Stimulated activated CD8-positive, alpha-beta memory T cell treated with anti-CD3 and anti-CD28 coated beads, Interleukin-7, amount 100 ng/mL, for 24 hours (primary cell): ENCODE results near the gene FN3KRP.
"Not testable (repeated sequence)": the region's sequence is repeated elsewhere in the genome, so short reads cannot be mapped to it uniquely, and the experiment has no call there.

Experiments
- DNase-seq: peaks from one replicate; pipeline ENCODE4 v3.0.0-alpha.2; 2020; ENCODE audit warnings: low read depth

The FN3KRP gene

DNA sequence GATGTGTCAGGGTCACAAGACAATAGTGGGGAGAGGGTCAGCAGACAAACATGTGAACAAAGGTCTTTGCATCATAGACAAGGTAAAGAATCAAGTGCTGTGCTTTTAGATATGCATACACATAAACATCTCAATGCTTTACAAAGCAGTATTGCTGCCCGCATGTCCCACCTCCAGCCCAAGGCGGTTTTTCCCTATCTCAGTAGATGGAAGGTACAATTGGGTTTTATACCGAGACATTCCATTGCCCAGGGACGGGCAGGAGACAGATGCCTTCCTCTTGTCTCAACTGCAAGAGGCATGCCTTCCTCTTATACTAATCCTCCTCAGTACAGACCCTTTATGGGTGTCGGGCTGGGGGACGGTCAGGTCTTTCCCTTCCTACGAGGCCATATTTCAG is 28.2 kb downstream of the FN3KRP start:
- DNase-seq: not testable (repeated sequence)

DNA sequence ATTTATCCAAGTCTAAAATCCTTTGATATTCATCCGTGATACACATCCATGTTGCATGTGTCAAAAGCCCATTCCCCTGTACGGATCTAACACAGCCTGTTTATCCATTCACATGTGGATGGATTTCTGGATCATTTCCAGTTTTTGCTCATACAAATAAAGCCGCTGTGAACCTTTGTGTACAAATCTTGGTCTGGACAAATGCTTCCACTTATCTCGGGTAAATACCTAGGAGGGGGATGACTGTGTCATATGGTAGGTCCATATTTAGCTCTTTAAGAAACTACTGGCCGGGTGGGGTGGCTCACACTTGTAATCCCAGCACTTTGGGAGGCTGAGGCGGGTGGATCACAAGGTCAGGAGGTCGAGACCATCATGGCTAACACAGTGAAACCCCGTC is 29.0 kb downstream of the FN3KRP start:
- no peak for DNase-seq

DNA sequence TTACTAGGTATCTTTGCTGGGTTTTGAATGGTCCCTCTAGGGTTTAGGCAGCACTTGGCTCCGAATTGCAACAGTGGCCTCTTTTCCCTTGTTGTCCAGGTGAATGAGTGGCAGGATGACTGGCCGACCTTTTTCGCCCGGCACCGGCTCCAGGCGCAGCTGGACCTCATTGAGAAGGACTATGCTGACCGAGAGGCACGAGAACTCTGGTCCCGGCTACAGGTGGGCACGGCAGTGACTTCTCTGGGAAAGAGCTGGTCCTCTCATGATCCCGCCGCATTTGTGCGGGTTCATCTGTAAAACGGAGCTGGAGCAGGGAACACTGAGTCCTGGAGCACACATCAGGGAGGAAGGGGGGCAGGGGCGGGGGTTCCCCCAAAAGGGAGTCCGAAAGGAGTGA is 32.2 kb downstream of the FN3KRP start:
- no peak for DNase-seq

DNA sequence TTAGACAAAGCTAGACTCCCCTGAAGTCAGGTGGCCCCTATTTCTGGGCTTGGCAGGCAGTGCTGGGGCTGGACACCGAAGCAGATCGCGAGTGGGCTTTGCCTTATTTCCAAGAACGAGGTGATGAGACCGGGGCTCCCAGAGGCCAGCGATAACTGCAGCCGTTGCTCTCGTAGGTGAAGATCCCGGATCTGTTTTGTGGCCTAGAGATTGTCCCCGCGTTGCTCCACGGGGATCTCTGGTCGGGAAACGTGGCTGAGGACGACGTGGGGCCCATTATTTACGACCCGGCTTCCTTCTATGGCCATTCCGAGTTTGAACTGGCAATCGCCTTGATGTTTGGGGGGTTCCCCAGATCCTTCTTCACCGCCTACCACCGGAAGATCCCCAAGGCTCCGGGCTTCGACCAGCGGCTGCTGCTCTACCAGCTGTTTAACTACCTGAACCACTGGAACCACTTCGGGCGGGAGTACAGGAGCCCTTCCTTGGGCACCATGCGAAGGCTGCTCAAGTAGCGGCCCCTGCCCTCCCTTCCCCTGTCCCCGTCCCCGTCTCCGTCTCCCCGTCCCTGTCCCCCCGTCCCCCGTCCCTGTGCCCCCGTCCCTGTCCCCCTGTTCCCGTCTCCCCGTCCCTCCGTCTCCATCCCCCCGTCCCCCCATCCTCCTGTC is 33.9 kb downstream of the FN3KRP start:
- DNase-seq: no peak

DNA sequence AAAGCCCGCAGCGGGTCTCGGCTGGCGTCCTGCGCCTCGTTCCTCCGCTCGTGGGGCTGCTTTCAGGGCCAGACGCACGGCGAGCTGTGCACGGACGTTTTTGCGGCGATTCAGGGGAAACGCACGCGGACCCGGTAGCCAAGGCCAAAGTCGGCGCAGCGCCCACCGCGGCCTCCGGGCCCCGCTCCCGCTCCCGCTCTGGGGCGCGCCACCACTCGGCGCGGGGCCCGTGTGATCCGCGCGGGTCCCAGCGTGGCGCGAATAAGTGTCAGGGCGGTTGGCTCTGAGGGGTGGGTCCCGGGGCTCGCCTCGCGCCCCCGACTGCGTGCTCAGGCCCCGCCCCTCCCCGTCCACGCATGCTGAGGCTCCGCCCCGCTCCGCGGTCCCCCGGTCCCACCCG is 34.7 kb downstream of the FN3KRP start:
- no peak for DNase-seq

DNA sequence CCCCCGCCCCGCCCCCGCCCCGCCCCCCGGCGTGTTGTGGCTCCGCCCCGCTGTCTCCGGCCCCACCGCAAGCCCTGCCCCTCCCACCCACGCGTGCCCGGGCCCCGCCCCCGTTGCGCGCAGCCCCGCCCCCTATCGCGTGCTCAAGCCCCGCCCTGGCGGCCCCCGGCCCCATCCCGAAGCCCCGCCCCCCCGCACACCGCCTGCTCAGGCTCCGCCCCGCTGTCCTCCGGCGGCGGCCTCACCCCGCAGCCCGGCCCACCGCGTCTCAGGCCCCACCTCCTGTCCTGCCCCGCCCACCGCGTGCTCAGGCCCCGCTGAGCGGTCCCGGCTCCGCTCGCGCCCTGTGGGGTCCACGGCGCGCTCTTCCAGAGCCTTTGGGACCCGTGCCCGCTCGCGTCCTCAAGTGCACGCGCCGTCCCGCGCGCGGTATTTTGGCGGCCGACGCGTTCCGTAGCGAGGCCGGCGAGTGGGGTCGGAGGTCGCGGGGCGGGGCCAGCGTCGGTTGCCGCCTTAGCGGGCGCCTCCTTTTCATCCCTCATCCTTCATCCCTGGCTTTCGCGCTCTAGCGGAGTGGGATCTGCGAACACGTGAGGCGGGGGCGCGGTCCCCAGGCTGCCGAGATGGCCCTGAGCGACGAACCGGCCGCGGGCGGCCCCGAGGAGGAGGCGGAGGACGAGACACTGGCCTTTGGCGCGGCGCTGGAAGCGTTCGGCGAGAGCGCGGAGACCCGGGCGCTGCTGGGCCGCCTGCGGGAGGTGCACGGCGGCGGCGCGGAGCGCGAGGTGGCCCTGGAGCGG is 35.3 kb downstream of the FN3KRP start, which contains the start of gene TBCD:
Gene TBCD, plus strand, starts transcription at position 495 of the 800 bp plus-strand sequence. Its CDS starts 129 bp downstream, at position 624.
- peak; percentile 65 for DNase-seq

DNA sequence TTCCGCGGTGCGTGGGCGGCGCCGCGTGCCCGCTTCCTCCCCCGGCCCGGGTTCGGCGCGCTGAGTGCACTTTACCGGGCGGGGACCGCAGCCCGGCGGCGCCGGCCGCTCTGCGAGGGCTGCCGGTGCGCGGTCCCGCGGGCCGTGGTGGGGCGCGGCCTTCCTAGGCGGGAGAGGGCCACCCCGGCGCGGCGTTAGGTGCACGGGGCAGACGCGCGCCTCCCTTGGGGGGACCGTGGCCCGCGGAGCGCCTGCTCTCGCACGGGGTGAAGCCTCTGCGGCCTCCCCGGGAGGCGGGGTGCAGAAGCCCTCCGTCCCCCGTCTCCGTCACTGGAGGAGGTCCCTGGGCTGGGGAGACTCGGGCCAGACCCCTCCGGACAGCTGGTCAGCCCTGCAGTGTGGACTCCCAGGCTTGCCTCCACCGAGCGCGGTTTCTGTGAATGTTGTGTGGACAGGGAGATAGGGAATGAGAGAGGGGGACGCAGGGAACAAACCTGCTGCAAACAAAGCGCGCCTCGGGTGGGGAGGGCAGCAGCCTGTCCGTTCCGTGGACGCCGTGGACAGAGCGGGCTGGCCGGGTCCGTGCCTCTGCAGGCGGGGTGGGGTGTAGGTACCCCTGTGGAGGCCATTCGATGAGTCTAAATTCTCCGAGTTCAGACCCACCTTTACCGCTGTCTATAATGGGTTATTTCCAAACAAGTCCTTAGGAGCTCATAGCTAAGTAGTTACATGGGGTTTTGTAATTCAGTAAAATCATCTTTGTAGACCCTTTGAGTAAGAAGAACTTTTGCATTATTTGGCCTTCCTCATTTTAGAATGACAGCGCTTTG is 36.1 kb downstream of the FN3KRP start:
- DNase-seq: no peak

DNA sequence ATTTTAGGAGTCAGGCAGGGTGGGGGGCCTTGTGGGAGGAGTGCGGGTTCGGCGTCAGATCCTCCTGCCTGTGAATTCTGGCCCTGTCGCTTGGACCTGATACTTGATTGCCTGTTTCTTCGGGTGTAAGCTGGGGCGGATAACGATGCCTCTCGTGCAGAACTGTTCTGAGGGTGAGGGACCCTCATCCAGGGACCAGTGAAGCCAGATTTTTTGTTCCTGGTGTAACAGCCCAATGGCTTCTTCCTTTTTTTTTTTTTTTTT is 36.6 kb downstream of the FN3KRP start:
- no peak for DNase-seq

DNA sequence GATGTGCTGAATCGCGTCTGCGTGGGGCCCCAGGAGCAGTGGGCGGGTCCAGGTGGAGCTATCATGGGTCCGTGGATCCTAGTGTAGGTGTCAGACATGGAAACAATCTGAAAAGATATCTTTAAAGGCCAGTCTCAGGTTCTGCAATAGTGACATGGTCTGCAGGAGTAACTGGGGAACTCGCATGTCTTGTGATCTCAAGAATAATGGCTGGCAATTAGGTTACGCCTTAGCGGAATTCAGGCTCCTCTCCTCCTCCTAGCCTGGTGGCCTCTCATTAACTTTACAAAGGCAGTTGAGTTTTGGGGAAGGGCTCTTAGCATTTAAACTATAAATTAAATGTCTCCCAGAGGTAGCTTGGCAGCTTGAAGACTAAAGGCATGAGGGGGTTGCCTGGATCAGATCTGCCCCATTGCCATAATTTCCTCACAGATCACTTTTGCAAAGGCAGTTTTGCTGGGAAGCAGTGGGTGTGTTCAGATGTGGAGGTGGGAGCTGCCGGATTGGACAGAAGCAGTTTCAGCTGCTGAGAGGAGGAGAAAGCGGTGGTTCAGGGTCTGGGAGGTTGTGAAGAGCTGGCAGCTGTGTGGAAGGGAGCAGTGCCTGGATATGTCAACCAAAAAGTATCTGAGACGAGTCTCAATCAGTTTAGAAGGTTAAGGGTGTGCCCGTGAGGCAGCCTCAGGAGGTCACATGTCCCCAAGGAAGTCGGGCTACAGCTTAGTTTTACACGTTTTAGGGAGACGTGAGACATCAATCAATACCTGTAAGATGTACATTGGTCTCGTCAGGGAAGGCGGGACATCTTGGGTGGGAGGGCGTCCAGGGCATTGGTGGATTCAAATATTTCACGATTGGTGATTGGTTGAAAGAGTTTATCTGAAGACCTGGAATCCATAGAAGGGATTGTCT is 38.0 kb downstream of the FN3KRP start:
- no peak for DNase-seq

DNA sequence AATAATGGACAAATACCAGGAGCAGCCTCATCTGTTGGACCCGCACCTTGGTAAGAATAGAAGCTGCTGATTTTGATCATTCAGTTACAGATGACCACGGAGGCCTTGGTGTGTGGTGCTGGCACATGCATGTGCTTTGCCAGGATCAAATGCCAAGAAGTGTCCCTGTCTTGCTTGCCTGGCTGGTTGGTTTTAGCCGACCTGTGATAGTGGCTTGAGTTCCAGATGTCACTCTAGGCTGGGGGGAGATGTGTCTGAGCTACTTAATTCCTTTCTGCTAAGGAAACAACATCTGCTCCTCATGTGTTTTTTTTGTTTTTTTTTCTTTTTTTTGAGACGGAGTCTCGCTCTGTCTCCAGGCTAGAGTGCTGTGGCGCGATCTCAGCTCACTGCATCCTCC is 39.7 kb downstream of the FN3KRP start:
- no peak for DNase-seq

DNA sequence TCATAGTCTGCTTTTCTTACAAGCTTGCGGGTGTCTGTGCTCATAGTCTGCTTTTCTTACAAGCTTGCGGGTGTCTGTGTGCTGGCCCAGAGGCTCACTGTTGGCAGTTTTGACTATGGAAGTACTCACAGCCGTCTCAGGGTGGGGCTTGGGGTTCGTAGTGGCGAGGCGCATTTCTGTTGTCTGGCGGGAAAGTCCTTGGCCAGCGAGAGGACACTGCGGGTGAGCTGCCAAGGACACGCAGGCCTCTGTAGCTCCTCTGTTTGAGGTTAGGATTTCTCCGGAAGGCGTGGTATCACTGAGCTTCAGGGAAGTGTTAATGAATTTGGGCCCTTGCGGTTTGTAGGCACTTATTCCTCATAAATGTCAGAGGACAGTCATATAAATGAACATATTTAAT is 48.9 kb downstream of the FN3KRP start:
- no peak for DNase-seq

DNA sequence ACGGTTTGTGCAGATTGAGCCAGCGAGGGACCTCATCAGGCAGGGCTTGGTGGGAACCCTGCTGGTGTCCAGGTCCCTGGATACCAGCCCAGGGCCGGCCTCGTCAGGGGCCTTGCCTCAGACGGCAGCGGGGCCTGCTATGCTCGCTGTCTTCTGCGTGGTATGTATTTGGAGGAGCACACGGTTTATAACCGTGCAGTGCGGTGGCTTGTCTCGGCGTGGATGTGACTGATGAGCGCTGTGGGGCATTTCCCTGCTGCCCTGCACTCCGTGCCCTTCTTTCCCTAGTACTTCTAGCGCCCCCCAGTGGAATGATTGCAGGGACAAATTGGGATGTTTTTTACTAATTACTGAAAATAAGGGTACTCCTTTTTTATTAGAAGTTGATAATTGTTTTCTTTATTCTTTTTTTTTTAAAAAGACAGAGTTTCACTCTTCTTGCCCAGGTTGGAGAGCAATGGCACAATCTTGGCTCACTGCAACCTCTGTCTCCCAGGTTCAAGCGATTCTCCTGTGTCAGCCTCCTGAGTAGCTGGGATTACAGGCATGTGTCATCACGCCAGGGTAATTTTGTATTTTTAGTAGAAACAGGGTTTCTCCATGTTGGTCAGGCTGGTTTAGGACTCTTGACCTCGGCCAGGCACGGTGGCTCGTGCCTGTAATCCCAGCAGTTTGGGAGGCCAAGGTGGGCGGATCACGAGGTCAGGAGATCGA is 50.7 kb downstream of the FN3KRP start:
- DNase-seq: no peak

DNA sequence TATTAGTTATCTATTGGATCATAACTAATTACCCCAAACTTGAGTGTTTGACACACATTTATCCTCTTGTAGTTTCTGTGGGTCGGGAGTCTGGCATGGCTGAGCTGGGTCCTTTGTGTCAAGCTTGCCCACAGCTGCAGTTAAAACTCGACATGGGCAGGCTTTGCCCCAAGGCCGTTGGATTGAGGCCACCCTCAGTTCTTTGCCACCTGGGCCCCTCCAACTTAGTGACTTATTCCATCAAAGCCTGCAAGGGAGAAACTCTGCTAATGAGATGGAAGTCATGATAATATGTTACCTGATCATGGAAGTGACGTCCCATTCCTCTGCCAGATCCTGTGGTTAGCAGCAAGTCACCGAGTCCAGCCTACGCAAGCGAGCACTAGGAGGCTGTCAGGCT is 52.5 kb downstream of the FN3KRP start:
- DNase-seq: no peak

DNA sequence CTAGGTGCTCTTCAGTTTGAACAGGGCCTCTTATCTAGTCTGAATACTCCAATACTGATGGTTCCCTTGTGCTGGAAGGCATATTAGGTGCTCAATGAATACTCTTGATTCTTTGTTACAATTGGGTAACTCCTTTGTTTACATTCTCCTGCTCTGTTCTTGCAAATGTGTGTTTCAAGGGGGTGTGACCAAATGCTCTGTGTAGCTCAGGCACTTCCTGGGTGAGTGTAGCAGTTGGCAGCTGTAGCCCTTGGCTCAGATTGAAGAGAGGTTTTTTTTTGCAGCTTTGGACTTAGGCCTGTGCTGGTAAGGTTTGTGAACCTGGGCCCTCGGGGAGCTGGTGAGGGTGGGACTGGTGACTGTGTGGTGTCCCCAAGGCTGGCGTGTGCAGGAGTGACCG is 55.5 kb downstream of the FN3KRP start:
- DNase-seq: no peak

DNA sequence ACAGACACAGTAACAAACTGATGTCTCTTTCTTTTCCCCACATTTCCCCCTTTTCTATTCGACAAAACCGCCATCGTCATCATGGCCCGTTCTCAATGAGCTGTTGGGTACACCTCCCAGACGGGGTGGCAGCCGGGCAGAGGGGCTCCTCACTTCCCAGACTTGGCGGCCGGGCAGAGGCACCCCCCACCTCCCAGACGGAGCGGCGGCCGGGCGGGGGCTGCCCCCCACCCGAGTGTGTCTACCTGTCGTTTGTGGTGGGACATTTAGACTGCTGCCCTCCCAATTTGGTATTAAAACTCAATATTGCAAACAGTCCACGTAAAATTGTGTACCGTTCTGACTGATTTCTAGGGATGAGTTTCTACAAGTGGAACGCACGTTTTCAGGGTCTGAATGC is 58.0 kb downstream of the FN3KRP start:
- DNase-seq: not testable (repeated sequence)

DNA sequence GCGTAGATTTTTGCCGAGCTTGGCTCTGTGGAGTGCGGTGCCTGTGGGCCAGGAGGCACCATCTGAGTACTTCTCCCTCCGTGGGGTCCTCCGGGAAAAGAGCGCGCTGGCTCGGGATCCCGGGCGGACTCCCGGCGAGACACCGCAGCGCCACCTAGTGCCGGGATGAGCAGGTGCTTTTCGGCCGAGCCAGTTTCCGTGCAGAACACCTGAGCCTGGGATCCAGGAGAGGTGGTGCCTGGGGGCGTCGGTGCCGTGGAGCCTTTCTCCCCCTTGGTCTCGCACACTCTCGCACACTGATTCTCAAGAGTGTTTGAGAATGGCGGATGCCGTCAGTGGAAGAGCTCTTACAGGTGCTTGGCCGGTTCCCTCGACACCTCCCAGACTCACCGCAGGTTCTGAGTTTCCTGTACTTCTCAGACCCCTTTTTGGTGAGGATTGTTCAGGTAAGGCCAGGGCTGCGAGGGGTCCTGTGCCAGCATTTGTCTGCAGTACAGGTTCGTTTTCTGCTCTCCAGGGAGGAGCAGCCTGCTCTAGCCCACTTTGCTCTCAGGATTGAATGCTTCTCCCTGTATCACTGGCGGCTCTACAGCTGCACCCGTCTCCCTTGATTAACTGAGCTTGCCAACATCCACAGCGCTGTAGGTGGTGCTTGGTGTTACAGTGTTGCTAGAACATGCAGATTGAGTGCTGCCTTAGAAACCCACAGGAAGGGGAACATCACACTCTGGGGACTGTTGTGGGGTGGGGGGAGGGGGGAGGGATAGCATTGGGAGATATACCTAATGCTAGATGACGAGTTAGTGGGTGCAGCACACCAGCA is 58.7 kb downstream of the FN3KRP start:
- DNase-seq: no peak

DNA sequence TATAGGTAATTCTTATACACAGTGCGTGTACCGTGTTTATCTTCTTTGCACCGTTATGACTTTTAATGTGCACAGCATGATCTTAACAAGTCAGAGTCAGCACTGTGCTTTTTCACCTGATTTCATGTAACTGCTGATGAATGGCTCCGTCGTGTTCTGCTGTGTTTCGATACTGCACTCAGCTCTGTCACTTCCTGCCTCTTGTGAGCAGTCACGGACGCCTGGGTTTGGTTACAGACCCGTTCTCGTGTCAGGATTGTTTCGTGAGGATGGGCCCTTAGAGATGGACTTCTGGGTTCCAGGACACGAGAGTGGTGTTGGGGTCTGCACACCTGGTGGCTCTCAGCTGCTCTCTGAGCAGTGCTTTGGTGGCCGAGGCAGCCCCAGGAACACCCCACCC is 59.9 kb downstream of the FN3KRP start:
- no peak for DNase-seq
